Activated CD4-positive, alpha-beta T cell treated with anti-CD3 and anti-CD28 coated beads for 48 hours (primary cell): ENCODE data around the gene TWIST2.

Experiments used
- DNase-seq: peaks from one replicate; pipeline ENCODE4 v3.0.0-alpha.2; 2020

Gene TWIST2

GRCh38 chr2:238925281-238925680, 77.4 kb downstream of the TWIST2 start:
- no peak for DNase-seq

DNA sequence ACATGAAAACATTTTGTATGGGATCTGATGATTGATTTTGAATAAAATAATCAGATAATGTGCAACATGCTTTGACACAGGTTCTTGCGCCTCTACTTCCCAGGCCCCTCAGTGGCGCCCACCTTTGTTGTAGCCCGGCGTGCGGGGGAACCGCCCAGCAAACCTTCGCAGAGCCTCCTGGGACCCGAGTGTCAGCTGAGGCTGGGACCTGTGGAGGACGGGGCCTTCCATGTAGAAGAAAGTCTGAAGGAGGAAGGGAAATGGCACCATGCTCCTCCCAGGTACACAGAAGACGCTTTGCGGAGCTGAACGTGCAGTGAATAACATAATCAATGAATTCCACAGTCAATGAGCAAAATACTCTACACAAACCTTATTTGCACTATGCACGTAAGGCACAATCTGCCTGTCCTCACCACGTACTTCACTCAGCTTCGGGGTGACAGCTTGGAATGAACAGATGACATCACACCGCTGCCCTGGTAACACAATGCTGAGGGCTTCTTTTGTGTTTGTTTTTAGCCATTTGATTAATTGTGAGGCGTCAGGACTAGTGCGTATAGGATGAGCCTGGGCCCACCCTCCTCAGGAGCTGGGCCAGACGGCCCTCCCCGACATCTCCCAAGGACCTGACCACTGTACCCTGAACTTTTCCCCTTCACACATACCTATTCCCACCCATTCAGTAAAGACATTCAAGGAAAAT, 78.1 kb downstream of the TWIST2 start:
- no peak for DNase-seq

GRCh38 chr2:238926761-238927611, 79.1 kb downstream of the TWIST2 start:
- no peak for DNase-seq

DNA sequence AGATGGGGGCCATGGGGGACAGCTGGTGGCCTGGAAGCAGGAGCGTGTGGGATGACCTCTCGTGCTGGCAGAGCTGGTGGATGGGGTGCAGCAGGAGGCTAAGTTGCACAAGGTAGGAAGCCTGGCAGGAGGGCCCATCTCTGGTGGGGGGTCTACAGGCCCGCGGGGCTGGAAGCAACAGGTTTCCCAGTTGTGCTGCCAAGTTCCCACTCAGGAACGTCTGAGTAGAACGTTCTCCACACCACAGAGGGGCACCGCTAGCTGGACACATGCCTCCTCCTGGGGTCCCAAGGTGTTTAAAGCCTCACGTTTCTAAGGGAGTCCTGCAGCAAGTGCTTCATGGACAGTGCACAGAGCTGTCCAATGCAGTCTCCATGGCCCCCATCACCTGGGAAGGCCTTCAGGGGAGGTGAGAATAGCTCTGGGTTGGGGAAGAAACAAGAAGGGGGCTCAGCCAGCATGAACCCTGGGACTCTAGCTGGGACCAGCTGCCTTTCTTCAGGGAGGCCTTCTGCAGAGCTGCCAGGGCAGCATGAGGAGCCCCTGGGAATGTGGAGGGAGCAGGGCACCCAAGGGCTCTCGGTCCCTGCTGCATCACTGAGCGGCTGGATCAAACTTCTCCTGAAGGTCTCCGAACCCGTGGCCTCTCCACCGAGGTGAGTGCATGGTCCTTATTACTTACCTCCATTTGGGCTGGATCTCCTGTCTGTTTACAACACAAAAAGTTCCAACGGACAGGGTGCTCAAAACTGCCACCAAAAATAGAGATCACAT, 80.0 kb downstream of the TWIST2 start:
- no peak for DNase-seq

DNA sequence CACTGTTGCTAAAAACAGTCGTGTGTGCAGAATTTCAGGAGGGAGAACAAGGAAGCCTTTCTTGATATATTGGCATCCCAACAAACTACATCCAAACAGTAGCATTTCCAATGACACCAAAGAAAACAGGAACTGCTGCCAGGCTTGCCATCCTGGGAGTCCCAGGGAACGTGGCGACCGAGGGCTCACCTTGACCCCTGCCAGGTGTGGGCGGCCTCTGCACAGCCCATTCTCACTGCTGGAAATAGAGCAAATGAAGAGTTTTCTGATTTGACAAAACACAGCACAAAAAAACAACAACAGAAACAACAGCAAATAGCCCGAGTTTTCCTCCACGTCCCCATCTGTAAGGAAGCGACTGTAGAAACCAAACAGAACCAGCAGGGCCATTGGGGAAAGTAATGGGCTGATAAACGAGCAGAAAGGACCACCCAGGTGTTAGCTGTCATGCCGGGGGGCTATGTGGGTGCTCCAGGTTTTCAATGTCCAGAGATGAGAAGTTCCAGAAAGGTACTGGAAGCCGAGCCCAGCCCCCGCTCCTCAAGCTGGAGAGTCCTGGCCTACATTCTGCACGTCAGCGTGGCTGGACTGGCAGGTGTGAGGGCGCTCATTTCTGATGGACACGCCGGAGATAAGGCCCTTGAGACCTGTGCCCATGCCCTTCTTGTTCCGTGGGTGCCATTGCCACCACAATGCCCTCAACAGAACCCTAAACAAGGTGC, 80.8 kb downstream of the TWIST2 start:
- no peak for DNase-seq

DNA sequence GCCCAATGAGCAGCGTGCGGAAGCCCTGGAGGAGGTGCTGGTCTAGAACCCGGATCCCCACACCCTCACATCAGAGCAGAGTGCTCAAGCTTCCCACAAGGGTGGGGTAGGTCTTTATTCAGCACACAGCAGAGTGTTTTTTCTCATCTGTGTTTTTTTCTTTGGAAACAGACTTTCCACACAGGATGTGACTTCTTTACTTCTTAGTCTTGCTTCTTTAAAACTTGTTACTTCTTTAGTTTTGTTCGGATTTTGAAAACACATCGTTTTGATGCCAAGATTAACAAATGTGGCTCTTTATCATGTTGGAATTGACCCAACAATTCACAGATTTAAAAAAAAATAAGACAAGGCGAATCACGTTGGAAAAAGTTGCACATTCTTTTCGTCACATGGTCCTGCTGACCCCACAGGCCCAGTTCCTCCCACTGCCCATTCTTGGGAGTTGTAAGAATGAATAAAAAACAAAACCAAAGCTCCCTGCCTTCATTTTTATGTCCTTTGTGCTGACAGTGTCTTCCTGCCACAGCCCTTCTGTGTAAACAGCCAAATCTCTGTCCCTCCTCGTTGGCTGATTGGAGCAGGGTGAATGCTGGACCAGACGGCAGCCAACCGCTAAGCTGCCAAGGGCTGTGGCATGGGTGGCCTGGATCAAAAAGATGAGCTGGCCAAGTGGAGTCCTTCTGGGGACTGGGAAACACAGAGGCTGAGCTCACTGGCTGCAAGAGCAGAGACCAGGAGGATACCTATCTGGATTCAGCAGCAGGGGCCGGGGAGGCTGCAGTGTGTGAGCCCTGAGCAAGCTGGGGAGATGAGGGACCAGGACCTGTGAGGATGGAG, 81.6 kb downstream of the TWIST2 start:
- no peak for DNase-seq

- no peak for DNase-seq
These were observed 82.3 kb downstream of the TWIST2 start for GRCh38 chr2:238930216-238930615.

GRCh38 chr2:238936162-238937052, 88.5 kb downstream of the TWIST2 start:
- no peak for DNase-seq

GRCh38 chr2:238938003-238938400, 90.1 kb downstream of the TWIST2 start:
- DNase-seq: no peak

DNA sequence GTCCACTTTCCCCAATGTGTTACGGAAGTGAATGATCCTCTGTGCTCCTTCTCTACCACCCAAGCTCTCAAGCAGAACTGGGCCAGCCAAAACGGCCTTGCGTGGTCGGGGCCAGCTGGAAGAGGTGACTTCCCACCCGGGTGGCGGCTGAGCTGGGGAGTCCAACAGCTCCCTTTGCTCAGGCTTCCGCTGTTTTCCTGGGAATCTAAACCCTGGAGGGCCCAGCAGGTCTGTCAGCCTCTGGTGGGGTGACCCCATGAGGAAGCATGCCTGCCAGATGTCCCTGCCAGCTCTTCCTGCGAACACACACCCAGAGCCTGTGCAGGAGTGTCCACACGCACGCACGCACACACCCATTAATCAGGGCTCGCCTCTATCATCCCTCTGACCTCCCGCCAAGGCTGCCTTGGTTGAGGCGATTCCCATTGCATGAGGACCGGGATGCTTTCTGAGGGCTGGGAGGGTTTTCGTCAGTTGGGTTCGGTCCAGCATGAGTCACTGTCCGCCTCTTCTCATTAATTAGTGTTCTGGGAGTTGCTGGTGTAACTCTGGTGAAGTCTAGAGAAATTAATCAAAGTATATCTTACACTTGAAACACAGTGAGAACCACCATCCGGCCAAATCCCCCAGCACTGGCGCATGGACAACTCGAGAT, 90.6 kb downstream of the TWIST2 start:
- no peak for DNase-seq

- no peak for DNase-seq
These were observed 91.2 kb downstream of the TWIST2 start for GRCh38 chr2:238939074-238939473.

GRCh38 chr2:238939521-238940403, 91.9 kb downstream of the TWIST2 start:
- DNase-seq: no peak

GRCh38 chr2:238940806-238941205, 92.9 kb downstream of the TWIST2 start:
- no peak for DNase-seq

DNA sequence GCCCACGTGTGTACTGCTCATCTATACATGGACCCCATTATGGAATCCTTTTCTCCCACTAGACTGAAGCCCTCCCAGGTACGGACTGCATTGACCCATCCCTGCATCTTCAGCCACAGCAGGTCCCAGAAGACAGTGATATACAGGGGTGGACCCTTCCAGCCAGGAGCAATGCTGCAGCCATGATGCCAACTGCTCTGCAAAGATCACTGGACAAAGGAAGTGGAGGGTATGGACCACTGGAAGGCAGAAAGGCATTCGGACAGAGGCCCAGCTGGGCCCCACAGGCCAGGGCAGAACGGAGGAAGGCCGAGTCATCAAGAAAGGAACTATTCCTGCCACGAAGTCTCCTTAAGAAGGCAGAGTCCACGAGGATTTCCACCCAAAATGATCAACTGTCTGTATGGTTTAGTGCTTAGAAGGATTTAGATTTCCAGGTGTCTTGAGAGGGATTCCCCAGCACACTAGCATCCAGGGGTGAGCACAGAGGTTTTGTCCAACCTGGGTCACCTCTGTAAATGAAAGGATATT, 93.4 kb downstream of the TWIST2 start:
- DNase-seq: no peak

- DNase-seq: no peak
These were observed 94.3 kb downstream of the TWIST2 start for GRCh38 chr2:238942080-238942725.

DNA sequence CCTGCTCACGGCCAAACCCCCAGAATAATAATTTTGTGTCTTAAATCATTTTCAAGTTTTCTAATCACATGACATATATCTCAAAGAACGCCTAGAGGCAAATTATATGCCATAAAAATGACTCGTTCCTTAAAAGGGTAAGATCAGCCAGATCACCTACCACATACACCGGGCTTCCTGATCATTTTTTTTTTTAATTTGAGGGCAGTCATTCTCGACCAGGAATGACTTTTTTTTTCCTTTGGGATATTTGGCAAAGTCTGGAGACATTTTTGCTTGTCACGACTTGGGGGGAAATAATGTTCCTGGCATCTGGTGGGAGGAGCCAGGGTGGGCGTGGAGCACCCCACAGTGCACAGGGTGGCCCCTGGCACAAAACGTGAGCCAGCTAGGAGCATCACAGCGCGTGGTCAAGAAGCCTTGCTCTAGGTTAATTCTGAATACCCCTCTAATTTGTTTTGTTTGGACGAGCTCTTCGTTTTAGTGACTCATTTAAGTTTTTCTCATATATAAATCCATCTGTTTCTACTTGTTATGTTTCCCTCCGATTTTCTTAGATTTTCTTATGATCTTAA, 94.9 kb downstream of the TWIST2 start:
- DNase-seq: no peak

DNA sequence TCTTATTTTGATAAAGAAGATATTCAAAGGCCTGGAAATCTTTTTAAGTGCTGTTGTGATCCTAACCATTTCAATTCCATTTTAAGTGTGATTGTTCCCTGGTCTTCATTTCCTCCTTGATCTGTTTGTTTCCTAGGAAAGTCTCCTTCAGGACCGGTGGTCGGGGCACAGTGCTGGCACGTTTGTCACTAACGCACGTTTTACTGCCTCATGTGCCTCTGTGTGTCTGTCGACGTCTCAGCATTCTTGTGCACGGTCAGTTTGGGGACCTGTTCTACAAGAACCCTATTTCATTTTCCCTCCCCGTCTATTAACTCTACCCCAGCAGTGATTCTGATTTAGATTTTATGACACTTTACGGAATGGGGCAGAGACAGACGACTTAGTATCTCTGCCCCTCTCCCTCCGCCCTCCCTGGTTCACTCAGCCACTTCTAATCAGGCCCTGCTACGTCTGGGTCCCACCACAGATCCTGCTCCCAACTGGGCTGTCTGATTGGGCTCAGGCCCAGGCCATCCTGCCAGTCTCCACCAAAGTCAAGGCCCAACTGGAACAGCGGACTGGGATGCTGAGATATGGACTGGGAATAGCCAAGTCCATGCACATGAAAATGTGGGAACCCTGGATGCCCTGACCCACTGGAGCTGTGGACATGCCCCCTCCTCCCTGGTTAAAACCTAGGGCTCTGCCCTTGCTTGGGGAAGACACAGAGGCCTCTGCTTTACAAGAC, 95.6 kb downstream of the TWIST2 start:
- no peak for DNase-seq
